Coronary artery (tissue), 2 donors: Measurements from ENCODE around the gene SYNE1.

Experiments
- DNase-seq: peaks from one replicate; pipeline ENCODE4 v3.0.0-alpha.2; 2017; ENCODE audit warnings: low spot score
- H3K27ac ChIP-seq, 2 donors: fragments of 200-600 bp; sonication (generic); one replicate each; pipeline ENCODE4 v1.5.1; 2016 to 2019
- H3K4me3 ChIP-seq: fragments of 200-600 bp; sonication (generic); 2 replicates; pipeline ENCODE4 v1.5.1; 2016; ENCODE audit warnings: mild to moderate bottlenecking, moderate library complexity
- TF ChIP-seq, protein P1 (sequence below): fragments of 200-600 bp; sonication (generic); IDR thresholded peaks from one replicate; pipeline ENCODE4 v1.5.1; 2019; ENCODE audit warnings: antibody characterized with exemption

SYNE1 gene

DNA sequence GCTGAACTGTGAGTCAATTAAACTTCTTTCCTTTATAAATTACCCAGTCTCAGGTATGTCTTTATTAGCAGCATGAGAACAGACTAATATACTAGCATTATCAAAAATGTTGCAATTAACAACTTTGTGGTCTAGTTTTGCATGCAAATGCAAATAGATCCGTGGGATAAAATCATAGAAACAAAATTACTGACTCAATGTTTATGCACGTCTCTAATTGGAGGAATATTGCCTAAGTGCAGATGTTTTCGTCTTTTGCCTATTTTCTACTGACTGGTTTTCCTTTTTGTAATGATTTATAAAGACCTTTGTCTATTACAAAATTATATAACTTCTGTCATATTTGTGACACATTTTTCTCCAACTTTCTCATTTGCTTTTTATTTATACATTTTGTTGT, 51.9 kb downstream of the SYNE1 start:
- TF ChIP-seq, protein P1, sequence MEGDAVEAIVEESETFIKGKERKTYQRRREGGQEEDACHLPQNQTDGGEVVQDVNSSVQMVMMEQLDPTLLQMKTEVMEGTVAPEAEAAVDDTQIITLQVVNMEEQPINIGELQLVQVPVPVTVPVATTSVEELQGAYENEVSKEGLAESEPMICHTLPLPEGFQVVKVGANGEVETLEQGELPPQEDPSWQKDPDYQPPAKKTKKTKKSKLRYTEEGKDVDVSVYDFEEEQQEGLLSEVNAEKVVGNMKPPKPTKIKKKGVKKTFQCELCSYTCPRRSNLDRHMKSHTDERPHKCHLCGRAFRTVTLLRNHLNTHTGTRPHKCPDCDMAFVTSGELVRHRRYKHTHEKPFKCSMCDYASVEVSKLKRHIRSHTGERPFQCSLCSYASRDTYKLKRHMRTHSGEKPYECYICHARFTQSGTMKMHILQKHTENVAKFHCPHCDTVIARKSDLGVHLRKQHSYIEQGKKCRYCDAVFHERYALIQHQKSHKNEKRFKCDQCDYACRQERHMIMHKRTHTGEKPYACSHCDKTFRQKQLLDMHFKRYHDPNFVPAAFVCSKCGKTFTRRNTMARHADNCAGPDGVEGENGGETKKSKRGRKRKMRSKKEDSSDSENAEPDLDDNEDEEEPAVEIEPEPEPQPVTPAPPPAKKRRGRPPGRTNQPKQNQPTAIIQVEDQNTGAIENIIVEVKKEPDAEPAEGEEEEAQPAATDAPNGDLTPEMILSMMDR = no peak
- DNase-seq = no peak
- Histone ChIP-seq H3K27ac (no peak overlapping the region), H3K4me3 (no peak overlapping the region)

GRCh38 chr6:152583888-152584287, 53.3 kb downstream of the SYNE1 start:
- Histone ChIP-seq H3K4me3 (no peak overlapping the region), H3K27ac (no peak overlapping the region)
- TF ChIP-seq, protein P1 = no peak
- DNase-seq = no peak

- H3K27ac ChIP-seq = peak overlapping the region in 1 of 2 donors; percentile 11
- DNase-seq = no peak
Observed at GRCh38 chr6:152576525-152576924, 60.6 kb downstream of the SYNE1 start.

GRCh38 chr6:152575621-152576150, 61.5 kb downstream of the SYNE1 start:
- H3K27ac ChIP-seq = peak overlapping the region in 1 of 2 donors; percentile 22
- TF ChIP-seq, protein P1 = no peak
- H3K4me3 ChIP-seq = peak overlapping the region; percentile 4
- no peak for DNase-seq

More at GRCh38 chr6:152576525-152576924, 60.6 kb downstream of the SYNE1 start:
- H3K4me3 ChIP-seq = no peak overlapping the region
- TF ChIP-seq, protein P1 = no peak

- H3K27ac ChIP-seq = no peak overlapping the region
Observed at GRCh38 chr6:152575161-152575560, 62.0 kb downstream of the SYNE1 start.

GRCh38 chr6:152573762-152574161, 63.4 kb downstream of the SYNE1 start:
- TF ChIP-seq, protein P1 = no peak
- no peak overlapping the region for H3K27ac ChIP-seq
- no peak overlapping the region for H3K4me3 ChIP-seq
- DNase-seq = no peak

More at GRCh38 chr6:152575161-152575560, 62.0 kb downstream of the SYNE1 start:
- no peak overlapping the region for H3K4me3 ChIP-seq
- DNase-seq = no peak
- TF ChIP-seq, protein P1 = no peak

GRCh38 chr6:152572338-152573088, 64.6 kb downstream of the SYNE1 start:
- DNase-seq = no peak
- Histone ChIP-seq H3K27ac (no peak overlapping the region), H3K4me3 (no peak overlapping the region)
- TF ChIP-seq, protein P1 = no peak
